CD1c-positive myeloid dendritic cell (primary cell): Measurements from ENCODE around the gene IL15RA.
"Not testable (repeated sequence)": the region's sequence is repeated elsewhere in the genome, so short reads cannot be mapped to it uniquely, and the experiment has no call there.

Source experiments
- DNase-seq: peaks from one replicate; pipeline ENCODE4 v3.0.0-alpha.2; 2016; ENCODE audit errors: extremely low spot score

IL15RA gene

DNA sequence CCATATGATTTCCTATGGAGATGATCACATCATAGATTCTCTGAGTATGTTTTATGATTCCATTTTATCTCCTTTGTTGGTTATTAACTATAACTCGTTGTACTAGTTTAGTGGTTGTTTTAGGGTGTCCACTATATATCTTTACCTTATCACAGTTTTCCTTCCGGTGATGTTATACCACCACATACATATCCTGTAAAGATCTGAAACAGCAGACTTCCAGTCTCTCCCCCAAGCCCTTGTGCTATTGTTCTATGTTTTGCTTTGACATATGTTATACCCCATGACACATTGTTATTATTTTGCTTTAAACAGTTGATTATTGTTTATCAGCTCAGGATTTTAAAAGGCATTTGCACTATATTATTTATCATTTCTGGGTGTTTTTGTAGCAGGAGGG is 7.3 kb downstream of the IL15RA start:
- no peak for DNase-seq

DNA sequence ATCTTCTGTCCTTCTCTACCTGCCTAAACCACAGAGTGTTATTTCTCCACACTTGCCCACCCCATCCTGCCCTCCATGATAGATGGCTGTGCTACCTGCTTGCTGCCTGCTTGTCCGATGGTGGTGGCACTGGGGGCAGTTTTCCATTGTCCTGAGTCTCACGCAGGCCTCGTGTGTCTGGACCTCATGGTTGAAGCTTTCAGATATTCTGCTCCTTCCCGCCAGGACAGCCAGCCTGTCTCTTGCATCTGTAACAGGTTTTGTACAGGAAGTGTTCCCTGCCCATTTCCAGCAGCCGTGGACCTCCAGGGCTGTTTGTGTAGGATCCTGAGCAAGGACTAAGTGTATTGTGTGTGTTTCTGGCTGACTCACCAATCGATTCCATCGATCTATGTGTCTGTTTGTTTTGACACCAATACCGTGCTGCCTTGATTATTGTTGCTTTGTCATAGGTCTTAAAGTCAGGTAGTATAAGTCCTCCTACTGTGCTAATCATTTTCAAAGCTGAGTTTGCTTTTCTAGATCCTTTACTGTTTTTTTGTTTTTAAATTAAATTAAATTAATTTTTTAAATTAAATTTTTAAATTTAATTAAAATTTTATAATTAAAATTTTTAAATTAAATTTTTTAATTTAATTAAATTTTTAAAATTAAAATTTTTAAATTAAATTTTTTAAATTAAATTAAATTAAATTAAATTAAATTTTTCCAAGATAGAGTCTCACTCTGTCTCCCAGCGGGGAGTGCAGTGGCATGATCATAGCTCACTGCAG is 8.5 kb downstream of the IL15RA start:
- no peak for DNase-seq

DNA sequence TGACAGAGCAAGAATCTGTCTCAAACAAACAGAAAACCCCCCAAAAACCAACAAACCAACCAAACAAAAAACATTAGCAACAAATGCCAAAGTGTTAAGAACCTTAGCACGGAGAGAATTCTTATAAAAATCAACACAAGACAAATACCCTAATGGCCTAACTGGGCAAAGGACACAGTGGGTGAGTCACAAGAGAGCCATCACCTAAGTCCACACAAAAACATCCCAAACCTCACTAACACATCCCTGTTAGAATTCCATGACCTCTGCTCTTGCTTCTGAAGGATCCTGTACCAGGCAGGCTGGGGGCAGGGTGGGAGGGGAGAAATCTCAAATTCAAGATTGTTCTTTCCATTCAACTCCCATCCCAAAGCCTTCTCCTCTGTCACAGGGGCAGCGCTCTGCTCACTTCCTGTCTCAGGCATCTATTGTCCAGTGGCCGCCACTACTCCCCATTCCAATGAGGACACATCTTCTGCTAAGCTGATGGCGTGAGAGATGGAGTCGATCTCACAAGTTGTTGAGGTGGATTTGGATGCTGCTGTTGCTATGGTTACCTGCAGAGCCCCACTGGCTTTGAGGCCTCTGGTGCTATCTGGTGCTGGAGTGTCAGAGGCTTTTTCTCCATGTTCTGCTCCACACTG is 9.2 kb downstream of the IL15RA start:
- DNase-seq = no peak

DNA sequence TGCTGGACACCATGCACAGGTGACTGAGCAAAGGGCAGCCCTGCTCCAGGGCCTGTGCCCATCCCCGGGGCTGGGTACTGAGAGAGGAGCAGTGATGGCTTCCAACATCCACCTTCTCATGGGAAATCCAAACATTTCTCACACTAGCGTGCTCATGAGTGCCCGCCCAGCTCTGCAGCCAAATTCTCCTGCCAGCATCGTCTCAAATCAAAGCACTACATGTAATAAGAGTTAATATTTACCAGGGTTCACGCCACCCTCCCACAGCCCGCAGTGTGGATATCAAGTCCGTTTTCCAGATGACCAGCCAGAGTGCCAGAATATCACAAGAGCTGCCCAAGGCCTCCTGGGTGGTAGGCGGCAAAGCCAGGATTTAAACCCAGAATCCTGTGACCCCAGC is 12.1 kb downstream of the IL15RA start:
- no peak for DNase-seq

DNA sequence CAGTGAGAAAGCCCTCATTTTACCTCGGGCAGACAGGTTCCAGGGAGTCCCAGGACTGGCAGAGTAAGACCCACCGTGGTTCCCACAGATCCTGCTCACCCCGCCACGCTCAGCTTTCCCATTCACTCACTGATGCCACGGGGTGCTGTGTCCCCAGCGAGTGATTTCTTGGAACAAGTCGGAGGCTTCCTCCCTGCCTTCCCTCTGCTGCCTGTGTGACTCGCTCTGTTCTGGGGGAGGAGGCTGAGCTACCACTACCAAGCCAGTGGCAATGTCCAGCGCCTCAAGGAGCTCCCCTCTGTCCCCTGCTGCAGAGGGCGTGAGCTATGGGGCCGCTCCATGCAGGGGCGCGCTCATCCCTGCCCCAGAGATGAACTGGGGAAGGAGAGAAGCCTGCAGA is 12.6 kb downstream of the IL15RA start:
- DNase-seq = no peak

- no peak for DNase-seq
Measured at GRCh38 chr10:5963591-5963990, 13.8 kb downstream of the IL15RA start.

- DNase-seq = no peak
Measured at GRCh38 chr10:5963071-5963470, 14.3 kb downstream of the IL15RA start.

- not testable (repeated sequence) for DNase-seq
Measured at GRCh38 chr10:5962358-5962940, 14.9 kb downstream of the IL15RA start.

- DNase-seq = no peak
Measured at GRCh38 chr10:5961405-5962100, 15.8 kb downstream of the IL15RA start.

DNA sequence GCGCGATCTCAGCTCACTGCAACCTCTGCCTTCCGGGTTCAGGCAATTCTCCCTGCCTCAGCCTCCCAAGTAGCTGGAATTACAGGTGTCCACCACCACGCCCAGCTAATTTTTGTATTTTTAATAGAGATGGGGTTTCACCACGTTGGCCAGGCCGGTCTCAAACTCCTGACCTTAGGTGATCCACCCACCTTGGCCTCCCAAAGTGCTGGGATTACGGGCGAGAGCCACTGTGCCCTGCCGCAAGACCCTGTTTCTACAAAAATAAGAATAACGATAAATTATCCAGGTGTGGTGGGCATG is 16.4 kb downstream of the IL15RA start:
- DNase-seq = not testable (repeated sequence)

- DNase-seq = no peak
Measured at GRCh38 chr10:5960070-5960972, 17.0 kb downstream of the IL15RA start.

GRCh38 chr10:5959581-5960069 is 17.7 kb downstream of the IL15RA start:
- DNase-seq = no peak

GRCh38 chr10:5959142-5959541 is 18.2 kb downstream of the IL15RA start:
- no peak for DNase-seq

DNA sequence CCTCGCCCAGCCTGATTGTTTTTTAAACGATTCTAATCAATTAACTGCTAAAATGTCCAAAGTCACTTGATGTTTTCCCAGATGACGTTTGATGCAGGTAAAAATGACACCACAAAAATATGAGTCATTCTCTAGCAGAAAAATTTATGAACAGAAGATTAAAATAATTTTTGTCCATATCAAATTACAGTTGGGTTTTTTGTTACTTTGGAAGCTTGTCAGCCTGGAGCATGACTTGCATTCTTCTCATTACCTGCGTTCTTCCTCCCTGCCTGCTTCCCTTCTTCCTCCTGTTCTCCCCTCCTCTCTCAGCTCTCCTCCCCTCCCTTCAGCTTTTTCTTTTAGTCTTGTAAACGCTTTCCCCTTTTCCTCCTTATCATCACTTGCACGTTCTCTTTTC is 18.7 kb downstream of the IL15RA start:
- no peak for DNase-seq

GRCh38 chr10:5958077-5958476 is 19.3 kb downstream of the IL15RA start:
- DNase-seq = no peak

GRCh38 chr10:5956146-5956936 is 21.0 kb downstream of the IL15RA start:
- DNase-seq = no peak

DNA sequence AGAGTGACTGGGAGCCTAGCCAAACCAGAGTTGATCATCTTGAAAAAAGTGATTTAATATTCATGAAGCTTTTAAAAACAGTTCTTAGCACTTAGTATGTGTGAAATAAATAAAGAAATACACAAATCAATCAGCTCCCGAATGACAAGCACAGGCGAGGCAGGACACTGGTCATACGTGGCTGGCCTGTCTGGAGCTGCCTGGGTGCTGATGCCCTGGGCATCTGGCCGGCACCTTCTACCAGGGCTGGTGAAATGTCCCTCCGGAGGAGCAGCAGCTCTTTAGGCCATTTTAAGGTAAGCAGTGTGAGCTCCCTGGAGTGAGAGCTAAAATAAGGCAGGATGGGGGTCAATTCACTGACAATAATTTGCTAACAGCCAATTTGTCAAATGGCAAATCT is 23.7 kb downstream of the IL15RA start:
- DNase-seq = no peak

GRCh38 chr10:5952731-5953385 is 24.5 kb downstream of the IL15RA start:
- no peak for DNase-seq

- DNase-seq = no peak
Measured at GRCh38 chr10:5951721-5952407, 25.5 kb downstream of the IL15RA start.
